ENCODE data around the gene ITCH. TPM values are rescaled to one million over a fixed set of nuclear protein-coding genes. Genes with fewer than 3 reads are reported as not detected.
"Not testable (repeated sequence)": the region's sequence is repeated elsewhere in the genome, so short reads cannot be mapped to it uniquely, and the experiment has no call there.

The ITCH gene
- total and polyA plus RNA-seq, 7 experiments from 2014 or later: 14.6 to 70.4 (median 58.9) TPM

GRCh38 chr20:34511891-34512265 is 148.8 kb downstream of the ITCH start:
- Mint-ChIP-seq H3K4me1 (peaks cover 0 to 23% (median 21%) of the 10 kb centered on the region in 7 donors), H3K36me3 (peaks cover 0 to 7% (median 5%) of the 10 kb centered on the region in 5 donors), H3K27me3 (no peaks in the 10 kb centered on the region), H3K4me3 (no peak overlapping the region), H3K27ac (peak overlapping the region in 3 of 9 donors; percentile 39 to 65 (median 42)), H3K9me3 (peaks cover 0 to 3% (median 0%) of the 10 kb centered on the region in 11 donors)
- intact Hi-C loops (cut with micrococcal nuclease): no loop called here
- Histone ChIP-seq H3K36me3 (ENCODE audit: control insufficient read depth in 2 of 3, insufficient read depth in 3 of 3, low read length in 3 of 3) (peaks cover 0 to 29% (median 5%) of the 10 kb centered on the region in 3 experiments), H3K27ac (ENCODE audit: low read depth, low read length) (no peak overlapping the region), H3K9me3 (ENCODE audit: control insufficient read depth in 2 of 3, low read length in 3 of 3) (no peaks in the 10 kb centered on the region), H3K4me1 (ENCODE audit: control insufficient read depth in 2 of 2, insufficient read depth in 2 of 2, low read length in 2 of 2) (no peaks in the 10 kb centered on the region), H3K4me3 (ENCODE audit: low read length) (no peak overlapping the region), H3K27me3 (ENCODE audit: control insufficient read depth in 2 of 2, insufficient read depth in 2 of 2, low read length in 2 of 2) (no peaks in the 10 kb centered on the region)
- ChIA-PET CTCF (no interaction called here), POLR2A (no interaction called here)
- ATAC-seq (no peak), DNase-seq (no peak)

- no peak for ATAC-seq
- Histone ChIP-seq H3K27me3 (ENCODE audit: control insufficient read depth in 2 of 2, insufficient read depth in 2 of 2, low read length in 2 of 2) (no peaks in the 10 kb centered on the region), H3K4me1 (ENCODE audit: control insufficient read depth in 2 of 2, insufficient read depth in 2 of 2, low read length in 2 of 2) (no peaks in the 10 kb centered on the region), H3K36me3 (ENCODE audit: control insufficient read depth in 2 of 3, insufficient read depth in 3 of 3, low read length in 3 of 3) (peaks cover 0 to 26% (median 5%) of the 10 kb centered on the region in 3 experiments), H3K27ac (ENCODE audit: low read depth, low read length) (no peak overlapping the region), H3K9me3 (ENCODE audit: control insufficient read depth in 2 of 3, low read length in 3 of 3) (no peaks in the 10 kb centered on the region), H3K4me3 (ENCODE audit: low read length) (no peak overlapping the region)
- Mint-ChIP-seq H3K27me3 (no peaks in the 10 kb centered on the region), H3K27ac (peak overlapping the region in 7 of 9 donors; percentile 38 to 75 (median 65)), H3K36me3 (peaks cover 0 to 7% (median 5%) of the 10 kb centered on the region in 5 donors), H3K9me3 (peaks cover 0 to 3% (median 0%) of the 10 kb centered on the region in 11 donors), H3K4me3 (peak overlapping the region in 1 of 10 donors; percentile 34), H3K4me1 (peaks cover 0 to 24% (median 22%) of the 10 kb centered on the region in 7 donors)
- intact Hi-C loops (cut with micrococcal nuclease): no loop called here
- DNase-seq: no peak
- ChIA-PET CTCF (no interaction called here), POLR2A (no interaction called here)
Observed at GRCh38 chr20:34512266-34512954, 149.3 kb downstream of the ITCH start.

GRCh38 chr20:34512955-34513419 is 149.9 kb downstream of the ITCH start:
- Histone ChIP-seq H3K36me3 (ENCODE audit: control insufficient read depth in 2 of 3, insufficient read depth in 3 of 3, low read length in 3 of 3) (peaks cover 0 to 20% (median 5%) of the 10 kb centered on the region in 3 experiments), H3K4me1 (ENCODE audit: control insufficient read depth in 2 of 2, insufficient read depth in 2 of 2, low read length in 2 of 2) (peaks cover 2 to 4% of the 10 kb centered on the region in 2 donors), H3K9me3 (ENCODE audit: control insufficient read depth in 2 of 3, low read length in 3 of 3) (no peaks in the 10 kb centered on the region), H3K27ac (ENCODE audit: low read depth, low read length) (no peak overlapping the region), H3K4me3 (ENCODE audit: low read length) (no peak overlapping the region), H3K27me3 (ENCODE audit: control insufficient read depth in 2 of 2, insufficient read depth in 2 of 2, low read length in 2 of 2) (no peaks in the 10 kb centered on the region)
- ChIA-PET POLR2A (no interaction called here), CTCF (no interaction called here)
- H3K36me3 Mint-ChIP-seq: peaks cover 0 to 5% (median 3%) of the 10 kb centered on the region in 5 donors
- no peak for ATAC-seq
- H3K9me3 Mint-ChIP-seq: peaks cover 0 to 3% (median 0%) of the 10 kb centered on the region in 11 donors
- DNase-seq: no peak
- intact Hi-C loops (cut with micrococcal nuclease): no loop called here
- peak overlapping the region in 7 of 9 donors; percentile 28 to 70 (median 51) for H3K27ac Mint-ChIP-seq
- no peaks in the 10 kb centered on the region for H3K27me3 Mint-ChIP-seq
- peak overlapping the region in 1 of 10 donors; percentile 34 for H3K4me3 Mint-ChIP-seq
- peaks cover 3 to 28% (median 25%) of the 10 kb centered on the region in 7 donors for H3K4me1 Mint-ChIP-seq

- not testable (repeated sequence) for H3K27ac ChIP-seq (ENCODE audit: low read depth, low read length); H3K4me3 ChIP-seq (ENCODE audit: low read length); H3K27me3 ChIP-seq (ENCODE audit: control insufficient read depth in 2 of 2, insufficient read depth in 2 of 2, low read length in 2 of 2); ATAC-seq; H3K27me3 Mint-ChIP-seq; H3K9me3 ChIP-seq (ENCODE audit: control insufficient read depth in 2 of 3, low read length in 3 of 3); H3K36me3 Mint-ChIP-seq; DNase-seq; H3K9me3 Mint-ChIP-seq
- Histone ChIP-seq H3K4me1 (ENCODE audit: control insufficient read depth in 2 of 2, insufficient read depth in 2 of 2, low read length in 2 of 2) (peaks cover 5 to 11% of the 10 kb centered on the region in 2 donors), H3K36me3 (ENCODE audit: control insufficient read depth in 2 of 3, insufficient read depth in 3 of 3, low read length in 3 of 3) (peaks cover 0 to 15% (median 3%) of the 10 kb centered on the region in 3 experiments)
- H3K4me3 Mint-ChIP-seq: peak overlapping the region in 2 of 10 donors; percentile 59 to 99
- H3K27ac Mint-ChIP-seq: peak overlapping the region in 3 of 9 donors; percentile 27 to 96 (median 94)
- POLR2A ChIA-PET: interaction anchor here (0.5 to 0.8 kb wide), 2 partner anchors 38 to 114 kb away, joined by 3 read pairs; no protein-coding TSS in a partner anchor
- CTCF ChIA-PET: interaction anchor here (0.6 kb wide), 1 partner anchor 48 kb away, joined by 3 read pairs; no protein-coding TSS in a partner anchor
- intact Hi-C loops (cut with micrococcal nuclease): loop anchor here in 1 of 2 donors (2.0 kb wide), 2 partner anchors 521 to 703 kb away; partner anchors contain the start of genes CHMP4B and RALY
- peaks cover 10 to 37% (median 35%) of the 10 kb centered on the region in 7 donors for H3K4me1 Mint-ChIP-seq
Observed at GRCh38 chr20:34514034-34514433, 151.0 kb downstream of the ITCH start.

GRCh38 chr20:34514897-34515483 is 151.9 kb downstream of the ITCH start:
- POLR2A ChIA-PET: interaction anchor here (0.8 to 3.0 kb wide), 12 partner anchors 17 to 523 kb away, joined by 3 to 16 read pairs (median 3); partner anchors contain the start of genes AHCY, EIF2S2, RALY and TP53INP2
- Mint-ChIP-seq H3K27ac (peak overlapping the region; percentile 94 to 99 (median 97)), H3K27me3 (no peaks in the 10 kb centered on the region), H3K4me3 (peak overlapping the region; percentile 97 to 100 (median 99)), H3K4me1 (peaks cover 10 to 46% (median 42%) of the 10 kb centered on the region in 7 donors), H3K36me3 (peaks cover 0 to 5% (median 0%) of the 10 kb centered on the region in 5 donors), H3K9me3 (peaks cover 0 to 3% (median 0%) of the 10 kb centered on the region in 11 donors)
- peaks cover 0 to 15% (median 0%) of the 10 kb centered on the region in 3 experiments for H3K36me3 ChIP-seq (ENCODE audit: control insufficient read depth in 2 of 3, insufficient read depth in 3 of 3, low read length in 3 of 3)
- ATAC-seq (peak; percentile 19), DNase-seq (no peak)
- peak overlapping the region; percentile 86 for H3K27ac ChIP-seq (ENCODE audit: low read depth, low read length)
- H3K27me3 ChIP-seq (ENCODE audit: control insufficient read depth in 2 of 2, insufficient read depth in 2 of 2, low read length in 2 of 2): no peaks in the 10 kb centered on the region
- H3K9me3 ChIP-seq (ENCODE audit: control insufficient read depth in 2 of 3, low read length in 3 of 3): no peaks in the 10 kb centered on the region
- H3K4me3 ChIP-seq (ENCODE audit: low read length): peak overlapping the region; percentile 96
- CTCF ChIA-PET: interaction anchor here (0.9 to 3.1 kb wide), 3 partner anchors 152 to 202 kb away, joined by 3 to 13 read pairs (median 6); partner anchors contain the start of gene ITCH
- H3K4me1 ChIP-seq (ENCODE audit: control insufficient read depth in 2 of 2, insufficient read depth in 2 of 2, low read length in 2 of 2): peaks cover 5 to 11% of the 10 kb centered on the region in 2 donors
- intact Hi-C loops (cut with micrococcal nuclease): loop anchor here (1.0 to 5.0 kb wide), 9 partner anchors 43 to 704 kb away; partner anchors contain the start of genes ACSS2 (in 1 of the 2), AHCY (in 1 of the 2), CHMP4B (in 1 of the 2) and ITCH (in 1 of the 2)

Measured in naive thymus-derived CD4-positive, alpha-beta T cell (primary cell).